HG03558 (cell line): ENCODE data around the gene GZMM.

Source experiments
- ATAC-seq: cut with Tn5 transposase; IDR thresholded peaks from one replicate; pipeline ENCODE4 v1.9.1; 2021; ENCODE audit warnings: moderate number of reproducible peaks; ENCODE audit not compliant: unreplicated experiment; ENCODE audit errors: extremely low read depth

The GZMM gene

GRCh38 chr19:558770-559439, 15.1 kb downstream of the GZMM start:
- ATAC-seq: no peak

DNA sequence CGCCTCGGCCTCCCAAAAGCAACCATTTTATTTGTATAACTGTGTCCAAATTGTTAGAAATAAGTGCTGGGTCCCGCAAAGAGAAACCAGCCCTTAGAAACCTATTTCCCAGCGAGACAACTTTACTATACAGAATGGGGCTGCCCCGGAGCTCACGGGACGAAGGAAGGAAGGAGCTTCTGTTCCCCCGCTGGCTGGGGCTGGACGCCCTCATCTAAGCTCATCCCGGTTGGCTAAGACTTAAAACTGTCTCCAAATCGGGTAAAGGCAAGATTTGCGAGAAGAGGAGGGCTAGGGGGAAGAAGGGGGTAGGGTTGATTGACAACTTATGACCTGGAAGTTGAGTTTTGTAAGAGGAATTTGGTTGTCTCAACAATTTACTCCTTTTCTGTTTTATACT, 16.3 kb downstream of the GZMM start:
- ATAC-seq: no peak

DNA sequence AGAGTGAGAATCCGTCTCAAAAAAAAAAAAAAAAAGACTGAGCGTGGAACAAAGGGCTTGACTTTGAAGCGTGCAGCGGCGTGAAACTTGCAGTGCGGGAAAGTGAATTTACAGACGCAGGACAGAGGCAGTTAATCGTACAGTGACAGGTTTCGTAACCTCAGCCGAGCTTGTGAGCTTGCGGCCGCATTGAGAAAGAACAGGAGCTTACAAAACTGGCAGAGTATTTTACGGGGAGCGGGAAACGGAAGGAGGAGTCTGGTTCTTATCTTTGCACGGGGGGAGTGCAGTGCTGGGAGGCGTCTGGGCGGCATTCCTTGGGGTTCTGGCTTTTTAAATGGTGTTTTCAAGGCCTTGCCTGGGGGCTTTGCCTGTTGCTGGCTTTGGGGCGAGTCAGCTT, 22.6 kb downstream of the GZMM start:
- no peak for ATAC-seq

- ATAC-seq: no peak
Measured at GRCh38 chr19:566844-567243, 23.0 kb downstream of the GZMM start.

DNA sequence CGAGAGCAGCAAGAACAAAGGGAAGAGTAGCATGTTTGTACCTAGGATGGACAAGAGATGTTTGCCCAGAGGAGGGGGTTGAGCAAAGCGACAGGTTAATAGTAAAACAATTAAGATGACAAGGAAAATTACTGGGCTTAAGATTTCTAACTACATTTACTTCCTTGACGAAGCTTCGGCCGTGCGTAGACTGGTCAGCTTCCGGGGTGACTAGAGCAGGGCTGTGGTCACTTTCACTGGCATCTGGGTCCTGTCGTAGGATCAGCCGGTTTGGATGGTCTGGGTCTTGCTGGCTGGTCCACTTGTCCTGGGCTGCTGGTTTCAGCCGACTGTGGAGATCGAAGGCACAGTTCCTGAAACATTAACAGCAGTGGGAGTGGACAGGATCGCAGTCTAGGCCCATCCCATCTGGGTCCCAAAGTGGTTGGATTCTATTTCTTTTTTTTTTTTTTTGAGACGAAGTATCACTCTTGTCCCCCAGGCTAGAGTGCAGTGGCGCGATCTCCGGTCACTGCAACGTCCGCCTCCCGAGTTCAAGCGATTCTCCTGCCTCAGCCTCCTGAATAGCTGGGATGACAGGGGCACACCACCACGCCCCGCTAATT, 23.5 kb downstream of the GZMM start:
- no peak for ATAC-seq

DNA sequence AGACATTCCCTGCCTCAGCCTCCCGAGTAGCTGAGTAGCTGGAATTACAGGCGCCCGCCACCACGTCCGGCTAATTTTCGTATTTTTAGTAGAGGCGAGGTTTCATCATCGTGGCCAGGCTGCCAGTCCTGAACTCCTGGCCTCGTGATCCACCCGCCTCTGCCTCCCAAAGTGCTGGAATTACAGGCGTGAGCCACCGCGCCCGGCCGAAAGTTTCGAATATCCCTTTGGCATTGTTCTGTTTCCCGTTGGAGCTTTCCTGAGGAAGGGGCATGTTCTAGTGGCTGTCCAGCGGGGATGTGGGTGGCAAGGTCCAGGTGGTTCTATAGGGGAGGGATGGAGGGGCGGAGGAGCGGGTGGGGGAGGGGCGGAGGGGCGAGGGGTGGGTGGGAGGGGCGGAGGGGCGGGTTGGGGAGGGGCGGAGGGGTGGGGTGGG, 26.4 kb downstream of the GZMM start:
- no peak for ATAC-seq

DNA sequence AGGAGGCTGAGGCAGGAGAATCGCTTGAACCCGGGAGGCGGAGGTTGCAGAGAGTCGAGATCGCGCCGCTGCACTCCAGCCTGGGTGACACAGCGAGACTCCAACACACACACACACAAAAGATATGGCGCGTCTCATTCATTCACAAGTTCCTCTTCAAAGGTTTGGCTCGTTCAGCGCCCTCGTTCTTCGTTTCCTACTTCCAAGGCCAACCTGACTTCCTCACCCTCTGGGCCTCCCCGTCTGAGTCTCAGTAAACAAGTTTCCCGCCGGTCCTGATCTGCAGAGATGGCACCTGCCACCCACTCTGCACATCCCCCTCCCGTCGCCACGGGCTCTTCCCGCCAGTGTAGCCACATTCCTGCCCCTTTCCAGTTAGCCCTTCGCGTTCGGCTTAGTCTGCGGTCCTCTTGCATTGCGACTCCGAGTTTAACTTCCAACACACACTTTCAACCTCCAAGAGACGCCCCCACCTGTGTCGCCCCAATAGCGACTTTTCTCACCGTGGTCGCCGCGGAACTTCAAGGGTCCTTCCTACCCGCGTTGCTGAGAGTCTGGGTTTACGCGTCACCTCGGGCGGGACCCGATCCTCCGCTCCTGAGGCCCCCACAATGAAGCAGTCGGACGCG, 27.2 kb downstream of the GZMM start:
- no peak for ATAC-seq

DNA sequence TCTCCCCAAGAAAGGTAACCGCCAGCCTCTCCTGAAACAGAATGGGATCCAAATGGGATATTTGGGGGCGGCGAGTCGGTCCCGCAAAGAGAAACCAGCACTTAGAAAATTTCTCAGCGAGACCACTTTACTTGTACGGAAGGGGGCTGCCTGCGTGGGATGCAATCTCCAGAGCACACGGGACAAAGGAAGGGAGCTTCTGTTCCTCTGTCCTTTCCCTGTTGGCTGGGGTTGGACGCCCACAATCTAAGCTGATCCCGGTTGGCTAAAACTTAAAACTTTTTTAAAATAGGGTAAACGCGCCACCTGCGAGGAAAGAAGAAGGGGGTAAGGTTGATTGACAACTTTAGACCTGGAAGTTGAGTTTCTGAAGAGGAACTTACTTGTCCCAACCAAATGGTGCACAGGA, 27.7 kb downstream of the GZMM start:
- ATAC-seq: no peak

DNA sequence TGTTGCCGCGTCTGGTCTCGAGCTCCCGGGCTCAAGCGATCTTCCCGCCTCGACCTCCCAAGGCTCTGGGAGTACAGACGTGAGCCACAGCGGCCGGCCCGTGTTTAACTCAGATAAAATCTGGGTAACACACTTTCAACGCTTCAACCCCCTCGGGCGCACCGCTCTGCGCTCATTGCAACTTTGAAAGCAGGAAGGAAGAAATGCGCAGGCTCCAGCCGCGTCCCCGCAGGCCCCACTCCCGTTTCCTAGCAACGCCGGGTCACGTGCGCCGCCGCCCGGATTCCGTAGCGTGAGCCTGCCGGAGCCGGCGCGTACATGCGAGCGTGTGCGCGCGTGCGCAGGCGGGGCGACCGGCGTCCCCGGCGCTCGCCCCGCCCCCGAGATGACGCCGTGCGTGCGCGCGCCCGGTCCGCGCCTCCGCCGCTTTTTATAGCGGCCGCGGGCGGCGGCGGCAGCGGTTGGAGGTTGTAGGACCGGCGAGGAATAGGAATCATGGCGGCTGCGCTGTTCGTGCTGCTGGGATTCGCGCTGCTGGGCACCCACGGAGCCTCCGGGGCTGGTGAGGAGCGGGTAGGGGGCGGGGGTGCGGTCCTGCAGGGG, 28.4 kb downstream of the GZMM start, which contains the start of gene BSG:
TSS of gene BSG (plus strand) at position 457 of the 603 bp plus-strand sequence. CDS start at position 496, 39 bp downstream.
- ATAC-seq: peak; percentile 59

DNA sequence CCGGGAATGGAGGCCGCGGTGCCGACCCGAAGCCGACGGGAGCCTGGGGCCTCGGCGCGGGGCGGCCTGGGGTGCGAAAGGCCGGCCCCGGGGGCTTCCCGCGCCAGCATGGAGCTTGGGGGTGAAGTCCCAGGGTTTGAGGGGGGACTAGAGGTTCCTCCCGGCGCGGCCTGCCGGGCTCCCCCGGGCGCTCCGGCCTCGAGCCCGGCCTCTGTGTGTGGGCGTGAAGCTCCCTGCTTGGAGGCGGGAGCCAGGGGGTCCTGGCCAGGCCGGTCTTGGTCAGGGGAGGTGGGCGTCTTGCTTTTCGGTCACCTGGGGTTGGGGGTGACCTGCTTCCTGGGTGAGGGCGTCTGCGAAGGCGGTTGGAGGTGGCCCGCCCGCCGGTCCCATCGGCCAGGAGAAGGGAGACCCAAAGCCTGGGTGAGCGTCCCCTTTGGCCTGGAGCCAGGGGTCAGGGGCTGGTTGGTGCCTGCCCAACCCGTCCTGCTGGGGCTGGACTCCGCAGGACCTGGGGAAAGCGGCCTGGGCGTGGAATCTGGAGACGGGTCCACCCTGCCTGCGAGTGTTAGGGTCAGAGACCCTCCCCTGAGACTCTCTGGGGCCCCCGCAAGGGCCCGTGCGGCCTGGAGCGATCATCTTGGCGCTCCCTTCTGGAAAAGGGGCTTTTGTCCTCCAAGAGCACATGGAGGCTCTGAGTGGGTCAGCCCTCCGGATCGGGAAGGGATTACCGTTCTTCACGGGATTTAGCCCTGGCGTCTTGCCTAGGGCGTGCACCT, 29.1 kb downstream of the GZMM start:
- peak; percentile 7 for ATAC-seq

GRCh38 chr19:573519-573825, 29.6 kb downstream of the GZMM start:
- no peak for ATAC-seq

GRCh38 chr19:574658-575526, 31.0 kb downstream of the GZMM start:
- no peak for ATAC-seq

DNA sequence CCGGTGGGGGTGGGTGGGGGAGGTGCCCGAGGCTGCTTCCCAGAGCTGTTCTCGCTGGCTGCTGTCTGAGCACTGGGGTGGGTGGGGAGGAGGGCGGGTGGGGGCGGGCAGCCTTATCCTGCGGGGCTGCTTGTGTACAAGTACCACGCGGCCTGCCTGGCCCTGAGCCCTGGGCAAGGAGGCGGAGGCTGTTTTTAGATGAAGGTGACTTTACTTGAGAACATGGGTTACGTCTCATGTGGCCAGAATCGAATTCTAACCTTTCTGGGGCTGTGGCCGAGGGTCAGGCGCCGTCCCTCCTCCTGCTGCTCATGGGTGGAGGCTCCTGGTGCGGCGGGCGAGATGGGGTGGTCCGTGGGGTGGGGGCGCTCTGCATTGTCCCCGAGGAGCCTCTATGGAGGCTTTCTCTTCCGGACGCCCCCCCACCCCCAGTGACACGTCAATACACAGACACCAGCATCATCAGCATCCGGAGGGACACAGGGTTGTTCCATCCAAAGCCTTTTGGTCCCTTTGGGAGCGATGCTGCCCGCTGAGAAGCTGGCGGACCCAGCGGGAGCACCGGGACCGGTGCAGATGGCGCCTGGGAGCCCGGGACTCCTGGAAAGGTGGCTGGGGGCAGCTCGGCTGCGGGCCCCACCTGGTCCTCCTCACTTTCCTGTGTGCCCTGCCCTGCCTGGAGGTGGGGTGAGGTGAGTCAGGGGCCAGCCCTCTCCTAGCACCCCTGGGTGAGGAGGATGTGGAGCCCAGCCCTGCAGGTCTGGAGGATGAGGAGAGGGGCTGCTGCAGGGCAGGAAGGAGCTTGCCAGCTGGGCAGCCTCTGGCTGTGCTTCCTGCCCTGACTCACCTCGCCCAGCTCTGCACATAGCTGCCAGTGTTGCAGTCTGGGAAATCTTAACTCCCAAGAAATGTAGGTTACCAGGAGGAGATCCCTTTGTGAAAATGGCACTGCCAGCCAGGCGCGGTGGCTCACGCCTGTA, 32.0 kb downstream of the GZMM start:
- ATAC-seq: no peak

- ATAC-seq: no peak
Measured at GRCh38 chr19:576768-577438, 33.0 kb downstream of the GZMM start.

DNA sequence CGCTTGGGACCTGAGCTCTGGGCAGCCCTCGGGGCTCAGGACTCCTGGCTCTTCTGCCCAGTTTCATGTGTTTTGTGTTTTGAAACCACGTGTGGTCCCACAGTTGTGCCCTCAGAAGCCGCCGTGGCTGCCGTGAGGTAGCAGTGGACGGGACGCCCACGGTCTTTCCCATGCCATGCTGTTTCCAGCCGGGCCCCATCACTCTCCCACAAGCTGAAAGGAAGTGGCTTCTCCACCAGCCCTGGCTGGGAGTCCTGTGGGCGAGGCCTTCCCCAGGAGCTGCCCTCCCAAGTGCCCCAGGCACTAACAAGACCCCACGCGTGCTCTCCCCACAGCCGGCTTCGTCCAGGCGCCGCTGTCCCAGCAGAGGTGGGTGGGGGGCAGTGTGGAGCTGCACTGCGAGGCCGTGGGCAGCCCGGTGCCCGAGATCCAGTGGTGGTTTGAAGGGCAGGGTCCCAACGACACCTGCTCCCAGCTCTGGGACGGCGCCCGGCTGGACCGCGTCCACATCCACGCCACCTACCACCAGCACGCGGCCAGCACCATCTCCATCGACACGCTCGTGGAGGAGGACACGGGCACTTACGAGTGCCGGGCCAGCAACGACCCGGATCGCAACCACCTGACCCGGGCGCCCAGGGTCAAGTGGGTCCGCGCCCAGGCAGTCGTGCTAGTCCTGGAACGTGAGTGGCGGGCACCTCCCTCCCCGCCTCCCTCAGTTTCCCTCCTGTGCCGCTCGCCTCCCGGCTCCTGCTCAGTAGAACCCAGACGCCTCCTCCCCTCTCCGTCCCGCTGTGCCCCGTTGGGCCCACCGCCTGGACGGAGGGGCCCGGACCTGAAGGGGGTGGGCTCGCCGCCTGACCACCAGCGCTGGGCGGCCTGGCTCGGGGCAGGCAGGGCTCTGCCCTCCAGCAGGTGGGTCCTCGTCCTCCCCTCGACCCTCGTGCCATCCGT, 33.9 kb downstream of the GZMM start:
- ATAC-seq: no peak

GRCh38 chr19:579111-579841, 35.4 kb downstream of the GZMM start:
- no peak for ATAC-seq
